Loucy (cell line): ENCODE data around the gene ATXN2.

Experiments
- H2AFZ ChIP-seq: fragments of 200-600 bp; sonication (generic); 2 replicates; pipeline ENCODE4 v1.6.0; 2016; ENCODE audit warnings: antibody characterized with exemption, mild to moderate bottlenecking, low read length, moderate library complexity
- H3F3A ChIP-seq: fragments of 200-600 bp; 2 replicates; pipeline ENCODE4 v1.6.0; 2016; ENCODE audit warnings: antibody characterized with exemption, low read depth, mild to moderate bottlenecking
- H3K27me3 ChIP-seq: fragments of 200-600 bp; sonication (generic); 2 replicates; pipeline ENCODE4 v1.6.1; 2014; ENCODE audit warnings: low read length, mild to moderate bottlenecking; ENCODE audit not compliant: insufficient read depth, poor library complexity, severe bottlenecking
- H3K36me3 ChIP-seq: fragments of 200-600 bp; sonication (generic); 2 replicates; pipeline ENCODE4 v1.6.1; 2016; ENCODE audit warnings: low read length; ENCODE audit not compliant: insufficient read depth
- H3K4me1 ChIP-seq: fragments of 200-600 bp; sonication (generic); 2 replicates; pipeline ENCODE4 v1.5.1; 2014; ENCODE audit warnings: low read length, mild to moderate bottlenecking; ENCODE audit not compliant: insufficient read depth, poor library complexity, severe bottlenecking
- H3K4me2 ChIP-seq: fragments of 200-600 bp; sonication (generic); 2 replicates; pipeline ENCODE4 v1.6.0; 2014; ENCODE audit warnings: antibody characterized with exemption, low read length, low read depth, mild to moderate bottlenecking; ENCODE audit not compliant: poor library complexity, severe bottlenecking
- H3K4me3 ChIP-seq: fragments of 200-600 bp; sonication (generic); 2 replicates; pipeline ENCODE4 v1.5.1; 2014; ENCODE audit warnings: low read length, mild to moderate bottlenecking, mixed read lengths; ENCODE audit not compliant: poor library complexity, severe bottlenecking
- H3K79me2 ChIP-seq: fragments of 200-600 bp; sonication (generic); 2 replicates; pipeline ENCODE4 v1.6.1; 2014; ENCODE audit warnings: low read length; ENCODE audit not compliant: insufficient read depth
- H3K9ac ChIP-seq: fragments of 200-600 bp; sonication (generic); 2 replicates; pipeline ENCODE4 v1.6.0; 2014; ENCODE audit warnings: mild to moderate bottlenecking, low read depth, low read length, moderate library complexity; ENCODE audit not compliant: poor library complexity, severe bottlenecking
- H3K9me2 ChIP-seq: fragments of 200-600 bp; sonication (generic); replicated peaks from 2 replicates; pipeline ENCODE4 v1.6.1; 2016; ENCODE audit warnings: low read depth, low read length, mixed read lengths
- H3K9me3 ChIP-seq: fragments of 200-600 bp; sonication (generic); 2 replicates; pipeline ENCODE4 v1.6.1; 2014; ENCODE audit warnings: mild to moderate bottlenecking, antibody characterized with exemption, low read length, low read depth; ENCODE audit not compliant: insufficient read depth
- H4K20me1 ChIP-seq: fragments of 200-600 bp; sonication (generic); 2 replicates; pipeline ENCODE4 v1.6.0; 2014; ENCODE audit warnings: antibody characterized with exemption, low read length, mild to moderate bottlenecking; ENCODE audit not compliant: insufficient read depth, poor library complexity, severe bottlenecking
- CTCF ChIP-seq: fragments of 200-600 bp; sonication (generic); conservative IDR thresholded peaks from 2 replicates; pipeline ENCODE4 v1.5.1; 2014; ENCODE audit warnings: mild to moderate bottlenecking, antibody characterized with exemption, low read length
- EZH2phosphoT487 ChIP-seq: fragments of 200-600 bp; IDR thresholded peaks from 2 replicates; pipeline ENCODE4 v1.6.1; 2018; ENCODE audit warnings: antibody characterized with exemption, mild to moderate bottlenecking, moderate library complexity, borderline replicate concordance

ATXN2 gene

GRCh38 chr12:111590552-111590951 lies 8.6 kb downstream of the ATXN2 start:
- no peaks in the 10 kb centered on the region for H3K27me3 ChIP-seq
- peaks cover 68% of the 10 kb centered on the region for H4K20me1 ChIP-seq

GRCh38 chr12:111589601-111590000 lies 9.5 kb downstream of the ATXN2 start:
- H3K79me2 ChIP-seq, result peaks cover 99% of the 10 kb centered on the region
- no peaks in the 10 kb centered on the region for H3K27me3 ChIP-seq
- no peak overlapping the region for H3K9ac ChIP-seq
- peaks cover 13% of the 10 kb centered on the region for H3K4me1 ChIP-seq
- H3K9me2 ChIP-seq, result no peaks in the 10 kb centered on the region
- peaks cover 65% of the 10 kb centered on the region for H4K20me1 ChIP-seq
- no peak overlapping the region for H3K4me3 ChIP-seq
- H3F3A ChIP-seq, result no peaks in the 10 kb centered on the region
- TF ChIP-seq EZH2phosphoT487 (no peak), CTCF (no peak)
- no peak overlapping the region for H3K4me2 ChIP-seq
- no peaks in the 10 kb centered on the region for H3K36me3 ChIP-seq
- H3K9me3 ChIP-seq, result no peaks in the 10 kb centered on the region
- H2AFZ ChIP-seq, result no peak overlapping the region

More at GRCh38 chr12:111590552-111590951, 8.6 kb downstream of the ATXN2 start:
- no peaks in the 10 kb centered on the region for H3K9me3 ChIP-seq
- no peak overlapping the region for H3K4me2 ChIP-seq
- TF ChIP-seq CTCF (no peak), EZH2phosphoT487 (no peak)
- no peak overlapping the region for H2AFZ ChIP-seq
- H3K4me1 ChIP-seq, result peaks cover 19% of the 10 kb centered on the region
- H3K9ac ChIP-seq, result no peak overlapping the region
- no peaks in the 10 kb centered on the region for H3F3A ChIP-seq
- no peak overlapping the region for H3K4me3 ChIP-seq
- peaks cover 99% of the 10 kb centered on the region for H3K79me2 ChIP-seq
- no peaks in the 10 kb centered on the region for H3K36me3 ChIP-seq
- no peaks in the 10 kb centered on the region for H3K9me2 ChIP-seq

- H3K4me2 ChIP-seq, result no peak overlapping the region
- no peaks in the 10 kb centered on the region for H3K9me3 ChIP-seq
- H3K36me3 ChIP-seq, result no peaks in the 10 kb centered on the region
- no peak for TF ChIP-seq CTCF
- TF ChIP-seq EZH2phosphoT487, result no peak
- peaks cover 99% of the 10 kb centered on the region for H3K79me2 ChIP-seq
- peaks cover 3% of the 10 kb centered on the region for H3K4me1 ChIP-seq
- no peaks in the 10 kb centered on the region for H3K9me2 ChIP-seq
- no peak overlapping the region for H2AFZ ChIP-seq
- H3F3A ChIP-seq, result no peaks in the 10 kb centered on the region
- H3K27me3 ChIP-seq, result no peaks in the 10 kb centered on the region
- no peak overlapping the region for H3K4me3 ChIP-seq
- no peak overlapping the region for H3K9ac ChIP-seq
- H4K20me1 ChIP-seq, result peaks cover 58% of the 10 kb centered on the region
These were observed 11.1 kb downstream of the ATXN2 start for GRCh38 chr12:111588010-111588409.
